Mesenchymal stem cell (in vitro differentiated cells and primary cell): ENCODE data around the gene ARHGEF7.
A peak's percentile ranks its signal among the peaks of the same experiment; 100 is the strongest.

ENCODE experiments used
- DNase-seq: peaks from one replicate; pipeline ENCODE4 v3.0.0-alpha.2; 2013
- H2AFZ ChIP-seq: one replicate; pipeline ENCODE4 v1.6.1; 2013; ENCODE audit warnings: low read depth, mild to moderate bottlenecking, control low read depth, inconsistent platforms, low read length, moderate library complexity
- H2AK5ac ChIP-seq: 2 replicates; pipeline ENCODE4 v1.6.1; 2013; ENCODE audit warnings: low read length, moderate library complexity, mild to moderate bottlenecking, inconsistent platforms; ENCODE audit not compliant: severe bottlenecking
- H2BK120ac ChIP-seq: one replicate; pipeline ENCODE4 v1.6.1; 2013; ENCODE audit warnings: low read depth, mild to moderate bottlenecking, inconsistent platforms, low read length, moderate library complexity
- H2BK12ac ChIP-seq, 2 experiments: one replicate each; pipeline ENCODE4 v1.6.1; 2013; ENCODE audit warnings: inconsistent platforms in 2 of 2, low read length in 2 of 2, mild to moderate bottlenecking in 2 of 2, moderate library complexity in 2 of 2, control low read depth in 1 of 2
- H2BK15ac ChIP-seq: one replicate; pipeline ENCODE4 v1.6.1; 2013; ENCODE audit warnings: mild to moderate bottlenecking, low read depth, inconsistent platforms; ENCODE audit not compliant: poor library complexity, severe bottlenecking
- H2BK5ac ChIP-seq: 2 replicates; pipeline ENCODE4 v1.6.1; 2013; ENCODE audit warnings: low read depth, mild to moderate bottlenecking, low read length, control low read depth, inconsistent platforms; ENCODE audit not compliant: poor library complexity, severe bottlenecking
- H3K14ac ChIP-seq, 2 experiments: one replicate each; pipeline ENCODE4 v1.6.1; 2013; ENCODE audit warnings: inconsistent platforms in 2 of 2, low read length in 2 of 2, control low read depth in 1 of 2, mild to moderate bottlenecking in 1 of 2, moderate library complexity in 1 of 2
- H3K18ac ChIP-seq, 2 experiments: one replicate each; pipeline ENCODE4 v1.6.1; 2013; ENCODE audit warnings: inconsistent platforms in 2 of 2, low read length in 2 of 2, control low read depth in 1 of 2, low read depth in 1 of 2, mild to moderate bottlenecking in 1 of 2
- H3K23ac ChIP-seq, 2 experiments: one replicate each; pipeline ENCODE4 v1.6.1; 2013; ENCODE audit warnings: inconsistent platforms in 2 of 2, low read length in 2 of 2, mild to moderate bottlenecking in 2 of 2, moderate library complexity in 2 of 2, control low read depth in 1 of 2
- H3K27ac ChIP-seq: 2 replicates; pipeline ENCODE4 v1.5.1; 2013; ENCODE audit warnings: mild to moderate bottlenecking, moderate library complexity, low read length, control low read depth, inconsistent platforms; ENCODE audit not compliant: poor library complexity, severe bottlenecking
- H3K27me3 ChIP-seq, 2 experiments: 2 replicates each; pipeline versions ENCODE4 v1.6.1 to v1.7.0; 2013; ENCODE audit warnings: low read length in 2 of 2, mild to moderate bottlenecking in 2 of 2, moderate library complexity in 2 of 2, control low read depth in 1 of 2, inconsistent platforms in 1 of 2; ENCODE audit not compliant: control insufficient read depth in 1 of 2, insufficient read depth in 1 of 2
- H3K36me3 ChIP-seq, 2 experiments: 2 replicates each; pipeline versions ENCODE4 v1.6.1 to v1.7.0; 2013; ENCODE audit warnings: low read length in 2 of 2, control low read depth in 1 of 2, inconsistent platforms in 1 of 2, low read depth in 1 of 2, mild to moderate bottlenecking in 1 of 2; ENCODE audit not compliant: insufficient read depth in 2 of 2, control insufficient read depth in 1 of 2
- H3K4ac ChIP-seq, 2 experiments: one replicate each; pipeline ENCODE4 v1.6.1; 2013; ENCODE audit warnings: inconsistent platforms in 2 of 2, low read length in 2 of 2, mild to moderate bottlenecking in 2 of 2, moderate library complexity in 2 of 2, control low read depth in 1 of 2, low read depth in 1 of 2
- H3K4me1 ChIP-seq: 2 replicates; pipeline ENCODE4 v1.6.1; 2013; ENCODE audit warnings: low read depth, low read length, control low read depth; ENCODE audit not compliant: control insufficient read depth, insufficient read depth
- H3K4me2 ChIP-seq: 2 replicates; pipeline ENCODE4 v1.6.1; 2013; ENCODE audit warnings: low read length, mild to moderate bottlenecking, inconsistent platforms; ENCODE audit not compliant: poor library complexity, severe bottlenecking
- H3K4me3 ChIP-seq, 2 experiments: 2 replicates each; pipeline versions ENCODE4 v1.5.1 to v1.7.0; 2013; ENCODE audit warnings: low read length in 2 of 2, mild to moderate bottlenecking in 2 of 2, control low read depth in 1 of 2, low read depth in 1 of 2; ENCODE audit not compliant: insufficient read depth in 1 of 2
- H3K79me1 ChIP-seq: replicated peaks from 2 replicates; pipeline ENCODE4 v1.6.1; 2013; ENCODE audit warnings: mild to moderate bottlenecking, control low read depth, low read length, inconsistent platforms; ENCODE audit not compliant: poor library complexity, severe bottlenecking
- H3K9ac ChIP-seq: 2 replicates; pipeline ENCODE4 v1.7.0; 2013; ENCODE audit warnings: mild to moderate bottlenecking, low read length, moderate library complexity
- H3K9me3 ChIP-seq: 2 replicates; pipeline ENCODE4 v1.7.0; 2013; ENCODE audit warnings: mild to moderate bottlenecking, low read length; ENCODE audit not compliant: control insufficient read depth
- H4K8ac ChIP-seq: one replicate; pipeline ENCODE4 v1.6.1; 2013; ENCODE audit warnings: inconsistent platforms, mild to moderate bottlenecking, low read length, moderate library complexity
- H4K91ac ChIP-seq: one replicate; pipeline ENCODE4 v1.6.1; 2013; ENCODE audit warnings: mild to moderate bottlenecking, low read length, inconsistent platforms
- WGBS: methylation state at CpG from one replicate; pipeline ENCODE4 v1.1.7; 2013; ENCODE audit warnings: mixed read lengths; 5-methylcytosine and 5-hydroxymethylcytosine counted together

Gene ARHGEF7

GRCh38 chr13:111291908-111292307 lies 176.8 kb downstream of the ARHGEF7 start:
- Histone ChIP-seq H3K4ac (no peak overlapping the region), H3K4me2 (no peak overlapping the region), H2BK12ac (no peak overlapping the region), H3K79me1 (peaks cover 42% of the 10 kb centered on the region), H3K4me3 (no peak overlapping the region), H2AK5ac (no peak overlapping the region), H3K9ac (no peak overlapping the region), H3K18ac (no peak overlapping the region), H4K8ac (peak overlapping the region; percentile 21), H2AFZ (no peak overlapping the region), H3K14ac (no peak overlapping the region), H3K27me3 (no peaks in the 10 kb centered on the region), H3K36me3 (peaks cover 50 to 97% of the 10 kb centered on the region in 2 experiments), H2BK15ac (no peak overlapping the region), H3K23ac (no peak overlapping the region), H2BK120ac (no peak overlapping the region), H2BK5ac (no peak overlapping the region), H3K9me3 (no peaks in the 10 kb centered on the region), H3K4me1 (peaks cover 3% of the 10 kb centered on the region), H4K91ac (no peak overlapping the region), H3K27ac (no peak overlapping the region)
- WGBS, result 97% methylated on average over 14 of the region's 14 CpGs
- no peak for DNase-seq

- WGBS, result 98% methylated on average over 13 of the region's 13 CpGs
Observed at GRCh38 chr13:111292710-111293485, 177.8 kb downstream of the ARHGEF7 start.

DNA sequence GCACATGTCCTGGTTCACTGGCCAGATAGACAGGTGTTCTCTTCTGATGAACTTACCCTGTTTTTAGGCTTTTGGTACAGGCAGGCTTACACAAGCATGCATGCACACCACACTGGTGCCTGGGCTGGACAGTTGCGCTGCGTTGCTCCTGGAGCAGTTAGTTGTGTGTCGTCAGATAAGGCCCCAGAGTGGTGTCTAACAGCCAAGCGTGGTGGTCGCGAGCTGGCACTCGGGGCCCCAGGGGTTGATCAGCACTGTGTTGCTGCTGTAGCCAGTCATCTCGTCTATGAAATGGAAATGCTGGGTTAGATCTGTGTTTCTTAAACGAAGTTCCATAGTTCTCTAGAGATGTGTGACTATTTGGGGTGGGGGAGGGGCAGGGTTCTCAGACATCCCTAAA lies 180.8 kb downstream of the ARHGEF7 start:
- peaks cover 37% of the 10 kb centered on the region for H3K79me1 ChIP-seq
- no peak overlapping the region for H3K9ac ChIP-seq
- no peaks in the 10 kb centered on the region for H3K9me3 ChIP-seq
- H3K4ac ChIP-seq, result no peak overlapping the region
- peaks cover 41 to 91% of the 10 kb centered on the region in 2 experiments for H3K36me3 ChIP-seq
- no peak overlapping the region for H2BK120ac ChIP-seq
- H3K27me3 ChIP-seq, result no peaks in the 10 kb centered on the region
- H4K8ac ChIP-seq, result no peak overlapping the region
- no peak overlapping the region for H3K18ac ChIP-seq
- H3K23ac ChIP-seq, result no peak overlapping the region
- no peak overlapping the region for H2BK15ac ChIP-seq
- H2BK12ac ChIP-seq, result no peak overlapping the region
- H3K4me2 ChIP-seq, result no peak overlapping the region
- no peak overlapping the region for H4K91ac ChIP-seq
- no peak overlapping the region for H3K27ac ChIP-seq
- H2AFZ ChIP-seq, result no peak overlapping the region
- 96% methylated on average over 9 of the region's 9 CpGs for WGBS
- DNase-seq, result no peak
- H3K4me1 ChIP-seq, result peaks cover 3% of the 10 kb centered on the region
- no peak overlapping the region for H2AK5ac ChIP-seq
- H3K14ac ChIP-seq, result no peak overlapping the region
- H2BK5ac ChIP-seq, result no peak overlapping the region
- H3K4me3 ChIP-seq, result no peak overlapping the region

More at GRCh38 chr13:111292710-111293485, 177.8 kb downstream of the ARHGEF7 start:
- Histone ChIP-seq H2BK15ac (no peak overlapping the region), H3K4ac (no peak overlapping the region), H2AFZ (no peak overlapping the region), H4K91ac (no peak overlapping the region), H3K9me3 (no peaks in the 10 kb centered on the region), H3K79me1 (peaks cover 35% of the 10 kb centered on the region), H3K4me2 (no peak overlapping the region), H2BK5ac (no peak overlapping the region), H3K36me3 (peaks cover 44 to 97% of the 10 kb centered on the region in 2 experiments), H3K4me1 (peaks cover 3% of the 10 kb centered on the region), H3K14ac (no peak overlapping the region), H3K27ac (no peak overlapping the region), H2BK120ac (no peak overlapping the region), H2BK12ac (no peak overlapping the region), H3K9ac (no peak overlapping the region), H4K8ac (no peak overlapping the region), H3K27me3 (no peaks in the 10 kb centered on the region), H3K23ac (no peak overlapping the region), H3K4me3 (no peak overlapping the region), H2AK5ac (no peak overlapping the region), H3K18ac (no peak overlapping the region)
- no peak for DNase-seq

- Histone ChIP-seq H3K27ac (no peak overlapping the region), H2BK120ac (no peak overlapping the region), H3K4me3 (no peak overlapping the region), H3K9me3 (no peaks in the 10 kb centered on the region), H2BK15ac (no peak overlapping the region), H3K79me1 (peaks cover 32% of the 10 kb centered on the region), H4K8ac (no peak overlapping the region), H2BK12ac (no peak overlapping the region), H3K36me3 (peaks cover 40 to 90% of the 10 kb centered on the region in 2 experiments), H3K4me1 (no peaks in the 10 kb centered on the region), H3K9ac (no peak overlapping the region), H3K27me3 (no peaks in the 10 kb centered on the region), H3K23ac (no peak overlapping the region), H4K91ac (no peak overlapping the region), H3K4ac (no peak overlapping the region), H3K14ac (no peak overlapping the region), H3K18ac (no peak overlapping the region), H2AFZ (no peak overlapping the region), H3K4me2 (no peak overlapping the region), H2BK5ac (no peak overlapping the region), H2AK5ac (no peak overlapping the region)
- 96% methylated on average over 2 of the region's 6 CpGs for WGBS
- no peak for DNase-seq
Observed at GRCh38 chr13:111296417-111296816, 181.3 kb downstream of the ARHGEF7 start.
